HCT116 (cell line): ENCODE data around the gene CYP4F3. TPM values are rescaled to one million over a fixed set of nuclear protein-coding genes. Genes with fewer than 3 reads are reported as not detected.

Experiments
- ATAC-seq: fragments of 200-7000 bp; cut with Tn5 transposase; 2 replicates; pipeline ENCODE4 v1.9.1; 2020; ENCODE audit warnings: mild to moderate bottlenecking, moderate library complexity
- BruUV-seq: library from RNA; stranded (reverse); fragments of 400-500 nt; replicated peaks from 2 replicates; lab custom pipeline; 2021; lab: Mats Ljungman, UMichigan
- CTCF ChIA-PET: fragments of 300-600 bp; sonication (Branson Sonifier 250); formaldehyde crosslinking; loops from one replicate; lab custom pipeline; 2021; ENCODE audit warnings: antibody characterized with exemption; lab: Charles Lee
- POLR2A ChIA-PET: fragments of 300-600, 350-600 bp; sonication (Branson Sonifier 250); formaldehyde crosslinking; loops from one replicate; lab custom pipeline; 2021; ENCODE audit warnings: antibody characterized with exemption; lab: Charles Lee
- RAD21 ChIA-PET, 2 experiments: fragments of 300-600 bp; sonication (Branson Sonifier 250); formaldehyde crosslinking; loops; one replicate each; lab custom pipeline; 2023; ENCODE audit warnings: low total read pairs in 2 of 2; ENCODE audit not compliant: uncharacterized antibody in 2 of 2, unreplicated experiment in 2 of 2, low non-redundant PET in 1 of 2; lab: Charles Lee
- DNase-seq: peaks from one replicate; pipeline ENCODE4 v3.0.0-alpha.2; 2010; ENCODE audit warnings: low read depth, low spot score
- H2AFZ ChIP-seq: fragments of 200-600 bp; shearing (Covaris generic), sonication (generic); 2 replicates; pipeline ENCODE4 v1.6.1; 2017; ENCODE audit warnings: low read depth, mixed run types, mixed read lengths, antibody characterized with exemption, low read length; ENCODE audit not compliant: poor library complexity, severe bottlenecking
- H3K27ac ChIP-seq: 2 replicates; pipeline ENCODE4 v1.5.1; 2012; ENCODE audit warnings: low read depth, low read length
- H3K27me3 ChIP-seq: fragments of 200-600 bp; sonication (generic); 2 replicates; pipeline ENCODE4 v1.6.1; 2016; ENCODE audit warnings: mixed run types, low read length, mixed read lengths; ENCODE audit not compliant: insufficient read depth
- H3K36me3 ChIP-seq, 2 experiments: fragments of 200-500 bp in 1 of 2; fragments of 200-600 bp in 1 of 2; sonication (Bioruptor generic) in 1 of 2; sonication (generic) in 1 of 2; 2 replicates each; pipeline versions ENCODE4 v1.5.1 to v1.6.1; 2014 to 2016; ENCODE audit warnings: low read length in 2 of 2, inconsistent platforms in 1 of 2, mixed read lengths in 1 of 2, mixed run types in 1 of 2; ENCODE audit not compliant: insufficient read depth in 2 of 2, control insufficient read depth in 1 of 2
- H3K4me1 ChIP-seq, 2 experiments: fragments of 200-600 bp in 1 of 2; sonication (generic) in 1 of 2; 2 replicates each; pipeline versions ENCODE4 v1.5.1 to v1.6.1; 2012 to 2017; ENCODE audit warnings: low read length in 2 of 2, inconsistent platforms in 1 of 2, mild to moderate bottlenecking in 1 of 2, mixed read lengths in 1 of 2, mixed run types in 1 of 2, moderate library complexity in 1 of 2; ENCODE audit not compliant: insufficient read depth in 2 of 2, control insufficient read depth in 1 of 2
- H3K4me2 ChIP-seq: fragments of 200-600 bp; sonication (generic); 2 replicates; pipeline ENCODE4 v1.6.1; 2017; ENCODE audit warnings: mixed run types, low read length, mixed read lengths
- H3K4me3 ChIP-seq, 2 experiments: fragments of 200-600 bp in 1 of 2; sonication (generic) in 1 of 2; replicated peaks in 1 of 2; 2 replicates each; pipeline ENCODE4 v1.5.1; 2011 to 2016; ENCODE audit warnings: low read length in 2 of 2, control low read depth in 1 of 2, low read depth in 1 of 2, mild to moderate bottlenecking in 1 of 2, mixed read lengths in 1 of 2, mixed run types in 1 of 2
- H3K79me2 ChIP-seq: fragments of 200-600 bp; sonication (generic); 2 replicates; pipeline ENCODE4 v1.6.1; 2017; ENCODE audit warnings: mild to moderate bottlenecking, mixed run types, low read length, moderate library complexity, mixed read lengths; ENCODE audit not compliant: insufficient read depth
- H3K9ac ChIP-seq: fragments of 200-600 bp; sonication (generic); 2 replicates; pipeline ENCODE4 v1.6.1; 2016; ENCODE audit warnings: low read length, mixed read lengths
- H3K9me2 ChIP-seq: fragments of 200-600 bp; sonication (generic), shearing (Covaris generic); 2 replicates; pipeline ENCODE4 v1.6.1; 2017; ENCODE audit warnings: mixed run types, mild to moderate bottlenecking, moderate library complexity; ENCODE audit not compliant: insufficient read depth
- H3K9me3 ChIP-seq, 2 experiments: fragments of 200-500 bp in 1 of 2; fragments of 200-600 bp in 1 of 2; sonication (Bioruptor generic) in 1 of 2; sonication (generic) in 1 of 2; 2 replicates each; pipeline ENCODE4 v1.6.1; 2014 to 2017; ENCODE audit warnings: low read length in 2 of 2, mixed read lengths in 2 of 2, inconsistent platforms in 1 of 2, low read depth in 1 of 2, mild to moderate bottlenecking in 1 of 2, mixed run types in 1 of 2, moderate library complexity in 1 of 2; ENCODE audit not compliant: control insufficient read depth in 1 of 2, insufficient read depth in 1 of 2
- H4K20me1 ChIP-seq: fragments of 200-600 bp; sonication (generic), shearing (Covaris generic); 2 replicates; pipeline ENCODE4 v1.6.1; 2017; ENCODE audit warnings: mixed run types, mild to moderate bottlenecking, moderate library complexity; ENCODE audit not compliant: insufficient read depth
- MAX ChIP-seq: IDR thresholded peaks from 2 replicates; pipeline ENCODE4 v1.6.1; 2012
- RAD21 ChIP-seq: IDR thresholded peaks from 2 replicates; pipeline ENCODE4 v1.6.1; 2012; ENCODE audit warnings: low read depth, mild to moderate bottlenecking
- REST ChIP-seq: IDR thresholded peaks from 2 replicates; pipeline ENCODE4 v1.6.1; 2012; ENCODE audit warnings: low read depth
- SIN3A ChIP-seq: IDR thresholded peaks from 2 replicates; pipeline ENCODE4 v1.6.1; 2012; ENCODE audit warnings: low read depth
- SP1 ChIP-seq: IDR thresholded peaks from 2 replicates; pipeline ENCODE4 v1.6.1; 2012; ENCODE audit warnings: low read depth
- intact Hi-C: fragments of 100-400 bp; cut with micrococcal nuclease; formaldehyde crosslinking; loops from 2 replicates; pipeline ENCODE4 v1.10.0; 2022
- total RNA-seq: library from RNA; stranded (reverse); gene quantifications from one replicate; pipeline ENCODE4 v1.2.1, GENCODE V29; 2021; ENCODE audit not compliant: unreplicated experiment

Gene CYP4F3
- total RNA-seq, 1 experiment from 2014 or later: 3.6 TPM

- CTCF ChIA-PET: no interaction called here
- BruUV-seq: no TSS peak
- RAD21 ChIA-PET: no interaction called here
- Histone ChIP-seq H3K27ac (no peak overlapping the region), H3K9me2 (no peaks in the 10 kb centered on the region), H3K4me3 (no peak overlapping the region), H4K20me1 (no peaks in the 10 kb centered on the region), H3K79me2 (no peaks in the 10 kb centered on the region), H3K4me2 (peak overlapping the region; percentile 28), H3K36me3 (no peaks in the 10 kb centered on the region), H3K27me3 (0 out of 2 replicates have a peak, but pooled peaks cover 8% of the 10 kb centered on the region), H3K4me1 (peaks cover 3 to 11% of the 10 kb centered on the region in 2 experiments; a peak in 1 of 4 replicates), H3K9me3 (no peaks in the 10 kb centered on the region), H3K9ac (no peak overlapping the region), H2AFZ (no peak overlapping the region)
- ATAC-seq: peak; percentile 53; the same call in 1 of the 2 replicates
- no peak for DNase-seq
- POLR2A ChIA-PET: no interaction called here
- intact Hi-C loops: no loop called here
- TF ChIP-seq SP1 (peak; percentile 31; the same call in 1 of the 2 replicates), MAX (peak; percentile 11; the same call in 1 of the 2 replicates), RAD21 (no peak)
Measured at GRCh38 chr19:15622991-15623390, 17.7 kb upstream of the CYP4F3 start.

- ATAC-seq (no peak), DNase-seq (no peak)
- Histone ChIP-seq H3K79me2 (no peaks in the 10 kb centered on the region), H3K4me2 (no peak overlapping the region), H3K27ac (no peak overlapping the region), H3K27me3 (0 out of 2 replicates have a peak, but pooled peaks cover 7% of the 10 kb centered on the region), H3K9ac (no peak overlapping the region), H2AFZ (no peak overlapping the region), H3K36me3 (no peaks in the 10 kb centered on the region), H3K9me2 (no peaks in the 10 kb centered on the region), H3K4me1 (peaks cover 3 to 11% of the 10 kb centered on the region in 2 experiments; a peak in 1 of 4 replicates), H3K4me3 (no peak overlapping the region), H4K20me1 (no peaks in the 10 kb centered on the region), H3K9me3 (no peaks in the 10 kb centered on the region)
- POLR2A ChIA-PET: no interaction called here
- RAD21 ChIA-PET: no interaction called here
- CTCF ChIA-PET: no interaction called here
- no TSS peak for BruUV-seq
- TF ChIP-seq REST (peak; percentile 96), SIN3A (no peak)
- intact Hi-C loops: no loop called here
Measured at GRCh38 chr19:15623711-15624318, 16.9 kb upstream of the CYP4F3 start.
